HG03097 (cell line): Measurements from ENCODE around the gene LRRC8A.
"Not testable (repeated sequence)": the region's sequence is repeated elsewhere in the genome, so short reads cannot be mapped to it uniquely, and the experiment has no call there.

Experiments
- ATAC-seq: cut with Tn5 transposase; IDR thresholded peaks from one replicate; pipeline ENCODE4 v1.9.1; 2021; ENCODE audit not compliant: unreplicated experiment, low FRiP score

LRRC8A gene

GRCh38 chr9:128947277-128947526, 65.3 kb downstream of the LRRC8A start:
- no peak for ATAC-seq

GRCh38 chr9:128947527-128948301, 65.8 kb downstream of the LRRC8A start, which contains the start of the genes DOLK and NUP188:
Gene DOLK, minus strand, starts transcription at chr9:128947603. Its CDS starts 300 bp downstream, at chr9:128947303.
Gene NUP188, plus strand, starts transcription at chr9:128947699. Its CDS starts 21 bp downstream, at chr9:128947720.
- ATAC-seq: peak; percentile 80

GRCh38 chr9:128961403-128961802, 79.5 kb downstream of the LRRC8A start:
- not testable (repeated sequence) for ATAC-seq
